SK-MEL-5 (cell line): ENCODE data around the gene LYRM9. TPM values are rescaled to one million over a fixed set of nuclear protein-coding genes. Genes with fewer than 3 reads are reported as not detected.
A peak's percentile ranks its signal among the peaks of the same experiment; 100 is the strongest.
"Not testable (repeated sequence)": the region's sequence is repeated elsewhere in the genome, so short reads cannot be mapped to it uniquely, and the experiment has no call there.

Experiments used
- DNase-seq: peaks from one replicate; pipeline ENCODE4 v3.0.0-alpha.2; 2016; ENCODE audit warnings: low read depth, low spot score
- in situ Hi-C: cut with HindIII; loops from 2 replicates; pipeline ENCODE4 v1.10.0; 2016; ENCODE audit warnings: low sequenced_read_pairs, high pct_unique_total_duplicates, low pct_unique_long_range_greater_than_20kb
- total RNA-seq: library from RNA; depleted of rRNA; stranded (reverse); fragments of >200 nt; shearing (Covaris generic); gene quantifications from 2 replicates; pipeline ENCODE4 v1.2.3, GENCODE V29; 2014

Gene LYRM9
- total RNA-seq, 1 experiment from 2014 or later: 8.6 TPM

GRCh38 chr17:27912964-27913363, 19.8 kb upstream of the LYRM9 start:
- in situ Hi-C loops: no loop called here
- DNase-seq: peak; percentile 13

GRCh38 chr17:27912299-27912698, 19.1 kb upstream of the LYRM9 start:
- in situ Hi-C loops, DNase-seq: not testable (repeated sequence)

GRCh38 chr17:27907976-27908558, 14.9 kb upstream of the LYRM9 start:
- DNase-seq: no peak
- in situ Hi-C loops: no loop called here

GRCh38 chr17:27906623-27907022, 13.5 kb upstream of the LYRM9 start:
- DNase-seq: no peak
- in situ Hi-C loops: no loop called here

- in situ Hi-C loops: no loop called here
- DNase-seq: no peak
Measured at GRCh38 chr17:27906226-27906580, 13.0 kb upstream of the LYRM9 start.

- in situ Hi-C loops: no loop called here
- DNase-seq: no peak
Measured at GRCh38 chr17:27905447-27906225, 12.5 kb upstream of the LYRM9 start.

- no peak for DNase-seq
- in situ Hi-C loops: no loop called here
Measured at GRCh38 chr17:27904534-27905446, 11.6 kb upstream of the LYRM9 start.

- in situ Hi-C loops: no loop called here
- no peak for DNase-seq
Measured at GRCh38 chr17:27904114-27904513, 10.9 kb upstream of the LYRM9 start.

GRCh38 chr17:27899525-27899924, 6.4 kb upstream of the LYRM9 start:
- in situ Hi-C loops: no loop called here
- DNase-seq: no peak

- in situ Hi-C loops: no loop called here
- DNase-seq: no peak
Measured at GRCh38 chr17:27898096-27898495, 4.9 kb upstream of the LYRM9 start.

GRCh38 chr17:27896701-27897100, 3.5 kb upstream of the LYRM9 start:
- in situ Hi-C loops: no loop called here
- DNase-seq: no peak

- in situ Hi-C loops: no loop called here
- DNase-seq: no peak
Measured at GRCh38 chr17:27895940-27896535, 2.9 kb upstream of the LYRM9 start.

- in situ Hi-C loops: no loop called here
Measured at GRCh38 chr17:27895123-27895895, 2.1 kb upstream of the LYRM9 start.

GRCh38 chr17:27893841-27894503, 807 bp upstream of the LYRM9 start:
- in situ Hi-C loops: no loop called here
- peak; percentile 87 for DNase-seq

More at GRCh38 chr17:27895123-27895895, 2.1 kb upstream of the LYRM9 start:
- DNase-seq: no peak

- in situ Hi-C loops: no loop called here
- DNase-seq: no peak
Measured at GRCh38 chr17:27892542-27892865, 661 bp downstream of the LYRM9 start.

- DNase-seq: no peak
- in situ Hi-C loops: no loop called here
Measured at GRCh38 chr17:27891841-27892240, 1.3 kb downstream of the LYRM9 start.

GRCh38 chr17:27889711-27890251, 3.4 kb downstream of the LYRM9 start:
- in situ Hi-C loops: no loop called here
- no peak for DNase-seq
